SK-N-SH treated with all-trans-retinoic acid at 6 μM for 48 hours (cell line): Measurements from ENCODE around the gene ROCK1.

Experiments used
- ARNTL ChIP-seq: fragments of 450-650 bp; formaldehyde crosslinking; IDR thresholded peaks from 2 replicates; pipeline ENCODE4 v1.5.0; 2020; ENCODE audit warnings: low read depth, mild to moderate bottlenecking, moderate library complexity, borderline replicate concordance
- CSDC2 ChIP-seq: fragments of 250-450 bp; sonication (Bioruptor Pico); IDR thresholded peaks from 2 replicates; pipeline ENCODE4 v1.5.0; 2020; ENCODE audit warnings: mild to moderate bottlenecking, moderate library complexity
- CSRNP3 ChIP-seq: fragments of 250-450 bp; sonication (Bioruptor Pico); IDR thresholded peaks from 2 replicates; pipeline ENCODE4 v1.5.1; 2021; ENCODE audit warnings: mild to moderate bottlenecking, moderate library complexity
- GLIS3 ChIP-seq: fragments of 250-450 bp; sonication (Bioruptor Pico); IDR thresholded peaks from 2 replicates; pipeline ENCODE4 v1.5.0; 2020; ENCODE audit warnings: mild to moderate bottlenecking, moderate library complexity
- OSR1 ChIP-seq: fragments of 250-450 bp; sonication (Bioruptor Pico); IDR thresholded peaks from 2 replicates; pipeline ENCODE4 v1.8.0; 2022; ENCODE audit warnings: moderate library complexity, mild to moderate bottlenecking, inconsistent platforms
- TOX ChIP-seq: fragments of 250-450 bp; sonication (Bioruptor Pico); IDR thresholded peaks from 2 replicates; pipeline ENCODE4 v1.8.0; 2021; ENCODE audit warnings: mild to moderate bottlenecking, moderate library complexity, borderline replicate concordance
- ZFP3 ChIP-seq: fragments of 250-450 bp; sonication (Bioruptor Pico); IDR thresholded peaks from 2 replicates; pipeline ENCODE4 v1.5.0; 2020; ENCODE audit warnings: mild to moderate bottlenecking, moderate library complexity
- ZFP30 ChIP-seq: fragments of 450-650 bp; formaldehyde crosslinking; IDR thresholded peaks from 2 replicates; pipeline ENCODE4 v1.5.0; 2022; ENCODE audit warnings: mild to moderate bottlenecking, moderate library complexity
- ZNF565 ChIP-seq: fragments of 450-650 bp; formaldehyde crosslinking; conservative IDR thresholded peaks from 2 replicates; pipeline ENCODE4 v1.5.0; 2020; ENCODE audit warnings: low read depth, mild to moderate bottlenecking, moderate library complexity

DNA sequence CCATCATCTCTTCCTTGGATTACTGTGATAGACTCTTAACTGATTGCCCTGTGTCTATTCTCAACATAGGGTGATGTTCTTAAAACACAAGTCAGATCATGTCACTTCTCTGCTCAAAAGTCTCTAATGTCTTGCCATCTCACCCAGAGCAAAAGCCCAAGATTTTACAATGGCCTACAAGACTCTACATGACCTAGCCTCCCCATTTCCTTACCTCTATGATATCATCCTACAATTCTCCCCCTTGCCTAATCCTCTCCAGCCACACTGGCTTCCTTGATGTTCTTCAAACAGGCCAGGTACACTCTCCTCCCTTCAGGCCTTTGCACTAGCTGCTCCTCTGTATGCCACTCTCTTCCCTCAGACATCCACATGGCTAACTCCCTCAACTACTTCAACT is 55.1 kb downstream of the ROCK1 start:
- TF ChIP-seq OSR1 = no peak
- TF ChIP-seq ZFP30 (CRISPR knock-in tag) = no peak
- TF ChIP-seq ARNTL (CRISPR knock-in tag) = no peak
- TF ChIP-seq GLIS3 = no peak
- TF ChIP-seq ZFP3 (CRISPR knock-in tag) = no peak
- no peak for TF ChIP-seq ZNF565
- TF ChIP-seq TOX (CRISPR knock-in tag) = no peak
- TF ChIP-seq CSRNP3 (CRISPR knock-in tag) = no peak
- TF ChIP-seq CSDC2 (CRISPR knock-in tag) = no peak
